ENCODE data around the gene C22orf23. TPM values are rescaled to one million over a fixed set of nuclear protein-coding genes. Genes with fewer than 3 reads are reported as not detected.

Gene C22orf23
- total RNA-seq, 1 experiment from 2014 or later = 0.47 TPM

GRCh38 chr22:37925767-37926166 is 27.6 kb downstream of the C22orf23 start:
- no peaks in the 10 kb centered on the region for H3K9me2 ChIP-seq (ENCODE audit: insufficient read depth)
- no peaks in the 10 kb centered on the region for H3K79me2 ChIP-seq (ENCODE audit: insufficient read depth, low read length)
- no peaks in the 10 kb centered on the region for H3K27me3 ChIP-seq (ENCODE audit: insufficient read depth, low read length)
- TF ChIP-seq EZH2phosphoT487 (IDR thresholded peaks at IDR 0.05; ENCODE audit: borderline replicate concordance) (no peak), ATF3 (IDR thresholded peaks at IDR 0.05) (no peak), ELF1 (IDR thresholded peaks at IDR 0.05; ENCODE audit: borderline replicate concordance, low read depth) (no peak), SP1 (IDR thresholded peaks at IDR 0.05; ENCODE audit: low read depth) (no peak), CBX3 (IDR thresholded peaks at IDR 0.05; ENCODE audit: low read depth) (no peak), ZFX (IDR thresholded peaks at IDR 0.05) (no peak), REST (IDR thresholded peaks at IDR 0.05; ENCODE audit: low read depth) (no peak), EGR1 (IDR thresholded peaks at IDR 0.05; ENCODE audit: low read depth) (no peak), EZH2 (IDR thresholded peaks at IDR 0.05) (no peak), ZNF274 (IDR thresholded peaks at IDR 0.05; ENCODE audit: low read depth, low read length) (no peak), POLR2A (IDR thresholded peaks at IDR 0.05; ENCODE audit: borderline replicate concordance, extremely low read depth, insufficient read depth, insufficient read length) (no peak), FOSL1 (IDR thresholded peaks at IDR 0.05; ENCODE audit: low read depth) (no peak)
- TF ChIP-seq, protein P1, sequence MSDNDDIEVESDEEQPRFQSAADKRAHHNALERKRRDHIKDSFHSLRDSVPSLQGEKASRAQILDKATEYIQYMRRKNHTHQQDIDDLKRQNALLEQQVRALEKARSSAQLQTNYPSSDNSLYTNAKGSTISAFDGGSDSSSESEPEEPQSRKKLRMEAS (IDR thresholded peaks at IDR 0.05) = no peak
- intact Hi-C loops (cut with micrococcal nuclease) = no loop called here
- no peak overlapping the region for H3K4me3 ChIP-seq (replicated peaks in 1 of 2; ENCODE audit: low read depth in 1 of 2, low read length in 2 of 2)
- no peaks in the 10 kb centered on the region for H3K9me3 ChIP-seq (ENCODE audit: control insufficient read depth in 1 of 2, insufficient read depth in 1 of 2, low read depth in 1 of 2, low read length in 2 of 2)
- peaks cover 7 to 17% of the 10 kb centered on the region in 2 experiments; a peak in 2 of 4 replicates for H3K36me3 ChIP-seq (ENCODE audit: control insufficient read depth in 1 of 2, insufficient read depth in 2 of 2, low read length in 2 of 2)
- no peak overlapping the region for H2AFZ ChIP-seq (ENCODE audit: low read depth, low read length, poor library complexity, severe bottlenecking)
- DNase-seq (ENCODE audit: low read depth, low spot score) (no peak), ATAC-seq (no peak)
- no peaks in the 10 kb centered on the region for H3K4me1 ChIP-seq (ENCODE audit: control insufficient read depth in 1 of 2, insufficient read depth in 2 of 2, low read length in 2 of 2)
- H3K4me2 ChIP-seq (ENCODE audit: low read length) = no peak overlapping the region
- H4K20me1 ChIP-seq (ENCODE audit: insufficient read depth) = no peaks in the 10 kb centered on the region
- ChIA-PET RAD21 (ENCODE audit: low non-redundant PET in 1 of 2, low total read pairs in 2 of 2, uncharacterized antibody in 2 of 2, unreplicated experiment in 2 of 2) (no interaction called here), CTCF (interaction anchor here (1.2 kb wide), 1 partner anchor 8 kb away, joined by 5 read pairs; no protein-coding TSS in a partner anchor), POLR2A (no interaction called here)
- no peak overlapping the region for H3K9ac ChIP-seq (ENCODE audit: low read length)
- H3K27ac ChIP-seq (ENCODE audit: low read depth, low read length) = no peak overlapping the region
- BruUV-seq (replicated peaks) = no TSS peak
